ENCODE measurements around the gene ZNF580.
A peak's percentile ranks its signal among the peaks of the same experiment; 100 is the strongest.

ZNF580 gene, protein sequence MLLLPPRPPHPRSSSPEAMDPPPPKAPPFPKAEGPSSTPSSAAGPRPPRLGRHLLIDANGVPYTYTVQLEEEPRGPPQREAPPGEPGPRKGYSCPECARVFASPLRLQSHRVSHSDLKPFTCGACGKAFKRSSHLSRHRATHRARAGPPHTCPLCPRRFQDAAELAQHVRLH

DNA sequence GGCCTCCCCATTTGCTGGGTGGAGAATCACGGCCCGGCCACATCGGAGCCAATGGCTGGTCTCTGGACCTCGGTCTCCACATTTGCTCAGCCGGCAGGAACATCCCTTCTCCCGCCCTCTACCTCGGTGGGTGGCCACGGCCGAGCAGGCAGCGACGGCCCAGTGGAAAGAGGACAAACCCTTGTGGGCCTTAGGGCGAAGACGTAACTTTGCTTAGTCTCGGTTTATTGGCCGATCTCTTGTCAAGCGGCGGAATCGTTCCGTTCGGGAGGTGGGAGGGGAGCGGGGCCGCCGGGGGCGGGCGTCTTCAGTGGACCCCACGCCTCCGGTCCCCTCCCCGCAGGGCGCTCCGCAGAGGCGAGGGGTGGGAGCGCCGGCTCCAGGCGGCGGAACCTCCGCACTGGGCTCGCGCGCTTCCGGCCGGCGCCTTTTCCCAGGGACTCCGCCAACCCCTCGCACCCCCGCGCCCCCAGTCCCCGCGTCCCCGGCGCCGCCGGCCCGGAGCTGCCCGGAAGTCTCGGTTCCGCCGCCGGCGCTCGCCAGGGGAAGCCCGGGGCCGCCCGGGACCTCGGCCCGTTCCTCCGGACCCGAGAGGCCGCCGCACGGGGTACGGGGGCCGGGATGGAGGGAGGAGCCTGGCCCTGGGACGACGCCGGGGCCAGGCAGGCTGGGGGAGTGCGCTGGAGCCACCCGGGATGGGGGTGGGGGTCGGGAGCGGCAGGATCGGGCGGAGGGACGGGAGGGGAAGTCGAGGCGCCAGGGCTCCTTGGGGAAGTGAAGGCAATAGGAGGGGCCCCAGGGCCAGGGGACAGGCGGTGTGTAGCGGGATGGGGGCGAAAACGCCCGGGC, at the start of gene ZNF580:
Gene ZNF580, plus strand, starts transcription at position 426 of the 849 bp plus-strand sequence. CDS start 1,507 bp downstream, outside the sequence.
- peak; percentile 61 to 78 for DNase-seq

DNA sequence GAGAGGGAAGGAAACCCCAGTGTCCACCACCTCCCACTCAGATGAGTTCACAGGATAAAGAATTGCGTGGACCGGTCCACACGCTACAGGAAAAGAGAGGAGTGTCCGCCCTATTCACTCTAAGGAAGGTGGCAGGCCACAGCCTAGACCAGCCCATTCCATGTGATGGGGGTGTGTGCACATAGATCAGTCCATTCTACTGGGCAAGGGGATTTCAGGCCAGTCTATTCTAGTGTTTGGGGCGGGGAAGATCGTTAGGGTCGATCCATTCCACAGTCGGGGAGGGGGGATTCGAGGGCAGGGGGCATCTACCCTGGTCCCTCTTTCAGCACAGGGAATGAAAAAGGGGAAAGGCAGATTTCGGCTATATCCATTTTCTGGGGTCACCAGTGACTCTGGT, 49.2 kb upstream of the ZNF580 start:
- peak in 1 of 2 experiments; percentile 25 for DNase-seq

DNA sequence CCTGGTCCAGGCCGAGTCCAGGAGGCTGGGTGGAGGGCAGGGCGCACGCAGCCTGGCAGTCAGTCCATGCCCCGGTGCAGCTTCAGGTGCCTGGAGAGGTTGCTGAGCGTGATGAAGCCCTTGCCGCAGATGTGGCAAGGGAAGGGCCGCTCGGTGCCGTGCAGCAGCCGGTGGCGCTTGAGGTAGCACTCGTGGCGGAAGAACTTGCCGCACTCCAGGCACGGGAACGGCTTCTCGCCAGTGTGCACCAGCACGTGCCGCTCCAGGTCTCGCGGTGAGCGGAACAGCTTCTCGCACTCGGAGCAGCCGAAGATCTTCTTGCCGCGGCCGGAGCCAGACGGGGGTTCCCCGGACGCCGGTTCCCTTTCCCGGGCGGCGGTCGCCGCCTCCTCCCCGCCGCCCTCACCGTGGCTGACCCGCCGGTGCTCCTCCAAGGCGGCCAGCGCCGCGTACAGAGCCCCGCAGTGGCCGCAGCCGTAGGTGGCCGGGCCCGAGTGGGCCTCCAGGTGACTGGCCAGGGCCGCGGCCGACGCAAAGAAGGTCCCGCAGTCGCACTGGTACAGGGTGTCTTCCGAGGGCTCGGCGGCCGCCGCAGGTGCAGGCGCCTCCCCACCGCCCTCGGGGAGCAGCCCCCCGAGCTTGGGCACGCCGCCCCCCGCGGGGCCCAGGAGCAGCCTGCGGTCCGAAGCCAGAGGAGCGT, 48.3 kb upstream of the ZNF580 start:
- DNase-seq = no peak

DNA sequence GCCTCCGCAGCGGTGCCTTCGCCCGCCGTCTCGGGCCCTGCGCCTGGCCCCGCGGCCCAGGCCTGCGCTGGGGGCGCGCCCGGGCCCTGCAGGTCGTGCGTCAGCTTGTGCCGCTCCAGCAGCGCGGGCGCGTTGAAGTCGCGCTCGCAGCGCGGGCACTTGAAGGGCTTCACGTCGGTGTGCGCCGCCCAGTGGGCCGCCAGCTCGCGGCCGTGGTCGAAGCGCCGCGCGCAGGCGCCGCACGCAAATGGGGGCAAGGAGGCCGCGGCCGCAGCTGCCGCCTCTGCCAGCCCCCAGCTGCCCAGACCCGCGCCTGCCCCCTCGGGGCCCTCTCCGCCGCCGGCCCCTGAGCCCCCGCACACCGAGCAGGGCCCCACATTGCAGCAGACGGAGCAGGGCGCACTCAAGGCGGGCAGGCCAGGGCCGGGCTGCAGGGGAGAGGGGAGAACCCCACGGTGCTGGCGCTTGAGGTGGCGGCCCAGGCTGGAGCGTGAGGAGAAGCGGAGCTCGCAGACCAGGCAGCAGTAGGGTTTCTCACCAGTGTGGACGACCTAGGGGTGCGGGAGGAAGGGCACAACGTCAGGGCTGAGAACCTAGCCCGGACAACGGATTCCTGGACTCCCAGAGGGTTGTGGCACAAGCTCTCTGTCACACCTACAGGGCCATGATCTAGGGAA, 47.6 kb upstream of the ZNF580 start:
- DNase-seq = no peak

DNA sequence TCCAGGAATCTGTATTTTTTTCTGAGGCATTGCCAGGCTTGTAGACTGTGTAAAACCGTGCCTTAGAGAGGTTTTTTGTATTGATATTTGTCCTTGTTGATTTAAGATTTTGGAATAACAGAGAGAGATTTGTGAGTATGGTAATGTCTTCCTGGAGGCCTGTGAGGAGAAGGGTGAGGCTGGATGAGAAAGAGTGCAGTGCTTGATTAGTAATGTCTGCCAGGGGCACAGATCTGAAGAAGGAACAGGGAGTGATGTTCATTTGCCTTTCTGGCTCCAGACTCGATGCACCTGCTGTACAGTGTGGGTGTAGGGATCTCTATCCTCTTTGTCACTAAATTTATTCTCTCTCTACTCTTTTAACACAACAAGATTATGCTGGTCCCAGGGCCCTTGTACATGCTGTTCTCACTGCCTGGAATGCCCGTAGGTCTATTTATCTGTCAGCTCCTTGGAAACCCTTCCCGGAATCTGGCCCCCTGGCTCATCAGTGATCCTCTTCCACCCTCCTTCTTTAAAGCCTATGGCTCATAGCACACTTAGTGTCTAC, 45.7 kb upstream of the ZNF580 start:
- no peak for DNase-seq

DNA sequence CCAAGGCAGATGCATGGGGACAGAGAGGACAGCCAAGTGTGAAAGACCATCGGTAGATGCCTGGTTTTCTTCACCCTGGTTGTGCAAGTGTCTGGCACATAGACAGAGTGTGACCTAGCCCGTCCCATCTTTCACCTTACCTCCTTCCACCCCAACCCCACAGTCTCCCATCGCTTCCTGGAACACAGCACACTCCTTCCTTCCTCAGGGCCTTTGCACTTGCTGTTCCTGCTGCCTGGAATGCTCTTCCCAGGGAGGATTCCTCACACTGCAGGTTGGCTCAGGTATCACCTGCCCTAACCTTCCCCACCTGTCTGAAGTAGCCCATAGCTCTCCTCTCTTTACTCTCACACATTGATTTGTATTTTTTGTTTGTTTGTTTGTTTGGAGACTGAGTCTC, 44.5 kb upstream of the ZNF580 start:
- DNase-seq = no peak

DNA sequence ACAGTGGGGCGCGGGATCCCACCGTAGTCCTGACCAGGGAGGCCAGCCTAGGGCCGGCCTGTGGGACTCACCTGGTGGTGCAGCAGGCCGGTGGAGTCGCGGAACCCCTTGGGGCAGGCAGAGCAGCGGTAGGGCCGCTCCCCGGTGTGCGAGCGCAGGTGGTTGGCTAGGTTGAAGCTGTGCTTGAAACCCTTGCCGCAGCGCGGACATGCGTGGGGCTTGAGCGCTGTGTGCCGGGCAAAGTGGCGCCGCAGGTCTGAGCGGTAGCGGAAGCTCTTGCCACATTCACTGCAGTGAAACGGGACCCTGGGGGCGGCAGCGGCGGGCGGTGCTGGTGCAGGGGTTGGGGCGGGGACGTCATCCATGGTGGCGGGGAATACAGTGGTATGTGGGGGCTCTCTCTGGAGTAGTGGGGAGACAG, 43.3 kb upstream of the ZNF580 start:
- DNase-seq = no peak

DNA sequence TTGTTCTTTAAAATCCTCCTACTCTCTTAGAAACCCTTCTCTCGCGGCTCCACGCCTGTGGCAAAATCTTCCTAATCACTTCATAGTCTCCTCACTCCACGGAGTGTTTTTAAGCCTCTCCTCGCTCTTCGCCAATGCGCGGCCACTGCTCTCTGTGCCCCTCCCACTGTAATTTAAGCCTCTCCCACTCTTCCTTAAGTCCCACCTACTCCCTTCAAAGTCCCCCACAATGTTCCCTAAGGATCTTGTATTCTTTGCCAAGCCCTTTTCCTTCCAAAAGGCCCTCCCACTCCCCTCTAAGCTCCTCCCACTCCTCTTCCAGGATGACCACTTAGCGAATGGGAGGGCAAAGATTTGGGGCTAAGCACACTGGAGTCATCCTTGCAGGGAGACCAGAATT, 42.8 kb upstream of the ZNF580 start:
- no peak for DNase-seq

DNA sequence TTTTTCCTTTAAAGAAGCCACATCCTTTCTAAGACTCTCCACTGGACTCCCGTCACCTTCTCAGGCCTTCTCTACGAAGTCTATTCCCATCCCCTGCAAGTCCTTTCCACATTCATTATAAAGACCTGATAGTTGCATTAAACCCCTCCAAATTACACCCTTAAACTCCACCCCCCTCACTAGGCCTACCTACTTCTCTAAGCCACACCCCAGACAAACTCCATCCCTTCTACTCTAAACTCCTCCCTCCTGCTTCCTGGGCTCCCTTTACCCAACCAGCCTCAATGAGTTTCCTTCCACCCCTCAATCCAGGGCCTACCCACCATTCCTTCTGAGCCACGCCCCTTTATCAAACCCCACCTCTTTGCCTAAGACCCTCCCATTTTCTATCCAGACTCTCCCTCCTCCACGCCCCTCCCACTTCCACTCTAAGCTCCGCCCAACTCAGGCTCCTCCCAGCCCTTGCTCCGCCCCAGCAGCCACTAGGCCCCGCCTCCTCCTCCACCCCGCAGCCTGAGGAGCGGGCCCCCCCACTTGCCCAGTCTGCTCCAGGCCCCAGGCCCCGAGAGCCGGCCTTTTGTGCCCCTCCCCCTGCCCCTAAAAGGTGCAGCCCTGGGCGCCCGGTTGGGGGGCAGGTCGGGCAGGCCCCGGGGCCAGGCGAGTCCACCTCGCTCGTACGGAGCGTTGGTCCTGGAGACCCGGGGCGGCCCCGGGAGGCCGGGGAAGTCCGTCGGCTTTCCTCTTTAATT, 41.9 kb upstream of the ZNF580 start:
- DNase-seq = peak; percentile 86 to 89

DNA sequence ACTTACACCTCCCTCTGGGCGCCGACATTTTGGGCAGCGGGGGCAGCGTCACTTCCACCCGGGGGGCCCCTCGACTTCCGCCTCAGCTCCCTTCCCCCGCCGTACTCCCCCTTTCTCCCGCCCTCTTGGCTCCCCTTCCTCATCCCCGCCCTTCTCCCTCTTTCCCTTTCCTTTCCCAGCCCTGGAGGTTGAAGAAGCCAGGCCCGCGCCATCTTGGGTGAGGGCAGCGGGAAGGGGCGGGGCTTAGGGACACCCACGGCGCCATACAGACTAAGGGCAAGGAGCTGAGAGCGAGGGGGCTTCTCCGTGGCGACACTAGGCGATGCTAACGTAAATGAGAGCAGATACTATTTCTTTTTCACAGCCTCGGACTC, 41.3 kb upstream of the ZNF580 start, which contains the start of gene FIZ1:
Gene FIZ1, minus strand, starts transcription at position 50 of the 374 bp plus-strand sequence. CDS start 1,652 bp downstream, outside the sequence.
- peak; percentile 99 to 100 for DNase-seq

DNA sequence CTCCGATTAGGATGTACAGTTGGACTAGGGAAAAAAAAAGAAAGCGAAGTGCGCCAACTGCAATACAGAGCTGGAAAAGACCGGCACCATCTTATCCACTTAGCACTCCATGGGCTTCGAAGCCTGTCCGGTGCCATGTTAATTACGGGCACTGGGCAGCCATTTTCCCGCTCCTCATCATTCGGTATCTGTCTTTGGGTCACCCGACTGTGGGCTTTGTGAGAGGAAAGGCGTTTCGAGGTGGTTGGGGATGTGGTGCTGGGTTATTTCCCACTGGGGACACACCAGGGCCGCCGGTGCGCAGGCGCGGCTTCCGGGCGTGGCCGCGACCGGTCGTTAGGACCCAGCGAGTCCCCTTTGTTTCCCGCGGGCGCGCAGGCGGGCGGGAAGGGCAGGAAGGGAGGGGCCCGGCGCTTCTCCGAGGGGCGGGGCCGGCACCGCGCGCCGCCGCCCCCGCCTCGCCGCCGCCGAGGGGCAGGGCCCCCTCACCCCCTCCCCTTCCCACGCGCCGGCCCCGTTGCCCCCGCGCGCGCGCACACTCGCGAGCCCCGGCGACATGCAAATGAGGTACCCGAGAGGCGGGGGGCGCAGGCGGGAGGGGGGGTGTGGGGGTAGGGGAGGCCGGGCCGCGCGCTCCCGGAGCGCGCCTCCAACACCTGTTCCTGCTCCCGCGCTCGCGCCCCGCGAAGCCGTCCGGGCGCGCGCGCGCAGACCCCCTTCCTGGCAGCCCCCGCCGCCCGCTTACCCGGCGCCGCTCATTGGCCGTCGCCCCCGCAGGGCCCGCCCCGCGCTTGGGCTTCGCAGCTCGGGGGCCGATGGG, 40.8 kb upstream of the ZNF580 start, which contains the start of gene ZNF524:
Gene ZNF524, plus strand, starts transcription at position 447 of the 820 bp plus-strand sequence. CDS start 1,825 bp downstream, outside the sequence.
- DNase-seq = peak; percentile 93 to 98

DNA sequence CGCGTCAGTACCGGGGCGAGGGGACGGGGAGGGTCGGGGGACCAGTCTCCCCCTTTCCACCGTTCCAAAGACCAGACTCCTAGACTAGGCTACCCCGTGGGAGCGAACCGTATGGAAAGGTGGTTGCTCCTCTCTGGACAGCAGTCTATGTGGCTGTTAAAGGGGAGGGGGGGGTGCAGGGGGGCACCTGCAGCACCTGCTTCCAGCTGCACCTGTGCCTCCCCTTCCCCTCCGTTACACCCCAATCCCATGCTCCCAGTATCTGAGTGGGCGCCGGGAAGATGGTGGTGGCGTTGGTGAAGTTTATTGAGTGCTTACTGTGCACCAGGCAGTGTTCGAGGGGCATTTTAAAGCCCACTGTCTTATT, 40.2 kb upstream of the ZNF580 start:
- no peak for DNase-seq

DNA sequence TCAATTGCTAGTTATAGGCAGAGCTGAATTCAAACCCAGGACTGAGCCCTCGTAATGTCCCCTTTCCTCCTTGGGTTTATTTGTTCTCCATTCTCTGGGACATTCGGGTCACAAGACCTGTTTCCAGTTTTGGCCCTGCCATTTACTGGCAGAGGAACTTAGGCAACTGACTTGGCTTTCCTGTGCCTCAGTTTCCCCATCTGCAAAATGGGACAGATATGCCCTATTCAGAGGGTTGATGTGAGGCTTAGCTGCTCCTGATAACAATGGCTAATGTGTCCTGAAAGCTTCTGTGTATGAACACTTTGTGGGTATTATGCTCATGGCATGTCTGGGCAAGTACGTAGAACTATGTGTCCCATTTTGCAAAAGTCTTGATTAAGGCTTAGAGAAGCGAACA, 39.7 kb upstream of the ZNF580 start:
- no peak for DNase-seq

DNA sequence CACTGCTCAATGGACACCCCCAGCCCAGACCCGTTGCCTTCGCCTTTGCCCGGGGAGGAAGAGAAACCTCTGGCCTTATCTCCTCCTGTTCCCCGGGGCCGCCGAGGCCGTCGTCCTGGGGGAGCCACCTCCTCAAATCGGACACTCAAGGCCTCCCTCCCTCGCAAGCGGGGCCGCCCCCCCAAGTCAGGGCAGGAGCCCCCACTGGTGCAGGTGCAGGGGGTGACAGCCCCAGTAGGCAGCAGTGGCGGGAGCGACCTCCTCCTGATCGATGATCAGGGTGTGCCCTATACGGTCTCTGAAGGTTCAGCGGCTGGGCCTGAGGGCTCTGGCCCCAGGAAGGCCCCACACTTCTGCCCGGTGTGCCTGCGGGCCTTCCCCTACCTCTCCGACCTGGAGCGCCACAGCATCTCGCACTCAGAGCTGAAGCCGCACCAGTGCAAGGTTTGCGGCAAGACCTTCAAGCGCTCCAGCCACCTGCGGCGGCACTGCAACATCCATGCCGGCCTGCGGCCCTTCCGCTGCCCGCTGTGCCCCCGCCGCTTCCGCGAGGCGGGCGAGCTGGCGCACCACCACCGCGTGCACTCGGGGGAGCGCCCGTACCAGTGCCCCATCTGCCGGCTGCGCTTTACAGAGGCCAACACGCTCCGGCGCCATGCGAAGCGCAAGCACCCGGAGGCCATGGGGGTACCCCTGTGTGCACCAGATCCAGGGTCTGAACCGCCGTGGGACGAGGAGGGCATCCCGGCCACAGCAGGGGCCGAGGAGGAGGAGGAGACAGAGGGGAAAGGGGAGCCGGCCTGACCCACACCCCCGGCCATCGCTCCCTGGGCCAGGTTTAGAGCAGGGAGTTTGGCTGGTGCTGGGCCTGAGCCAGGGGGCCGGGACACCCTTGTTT, 38.4 kb upstream of the ZNF580 start:
- DNase-seq = no peak

DNA sequence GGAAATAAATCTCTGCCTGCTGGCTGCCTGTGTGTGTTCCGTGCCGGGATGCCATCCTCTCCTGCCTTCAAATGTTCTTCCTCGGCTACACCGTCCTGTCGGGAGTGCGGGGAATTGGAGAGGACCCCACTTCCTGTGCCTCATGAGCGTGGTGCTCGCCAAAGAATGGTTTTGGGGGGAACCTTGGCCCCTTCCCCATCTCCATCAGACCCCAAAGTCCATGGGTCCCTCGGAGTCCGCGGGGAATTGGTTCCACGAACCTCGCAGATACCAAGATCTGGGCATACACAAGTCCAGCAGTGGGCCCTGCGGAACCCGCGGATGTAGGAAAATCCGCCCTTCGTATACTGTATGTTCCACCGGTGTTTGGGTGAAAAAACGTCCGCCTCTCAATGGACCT, 37.7 kb upstream of the ZNF580 start:
- DNase-seq = no peak

DNA sequence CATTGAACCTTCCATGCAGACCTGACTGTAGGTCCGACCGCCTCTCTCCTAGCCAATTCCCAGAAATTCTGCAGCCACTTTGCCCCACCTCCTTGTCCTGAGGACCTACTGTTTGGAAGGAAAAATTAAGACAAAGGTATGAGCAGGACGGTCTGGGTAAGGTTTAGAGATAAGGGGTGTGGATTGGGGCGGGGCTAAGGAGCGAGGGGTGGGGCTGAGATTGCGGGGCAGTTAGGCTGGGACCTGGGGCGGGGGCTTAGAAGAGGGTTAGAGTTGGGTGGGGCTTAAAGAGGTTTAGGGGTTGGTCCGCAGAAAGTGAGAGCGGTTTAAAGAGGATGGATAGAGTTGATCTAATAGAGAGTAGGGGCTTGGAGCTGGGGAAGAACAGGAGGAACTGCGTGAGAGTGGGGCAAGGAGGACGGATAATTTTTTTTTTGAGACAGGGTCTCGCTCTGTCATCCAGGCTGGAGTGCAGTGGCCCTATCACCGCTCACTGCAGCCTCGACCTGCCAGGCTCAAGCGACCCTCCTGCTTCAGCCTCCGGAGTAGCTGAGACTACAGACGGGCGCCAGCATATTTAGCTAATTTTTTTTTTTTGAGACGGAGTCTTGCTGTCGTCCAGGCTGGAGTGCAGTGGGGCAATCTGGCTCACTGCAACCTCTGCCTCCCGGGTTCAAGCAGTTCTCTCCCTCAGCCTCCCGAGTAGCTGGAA, 37.1 kb upstream of the ZNF580 start:
- DNase-seq = no peak

DNA sequence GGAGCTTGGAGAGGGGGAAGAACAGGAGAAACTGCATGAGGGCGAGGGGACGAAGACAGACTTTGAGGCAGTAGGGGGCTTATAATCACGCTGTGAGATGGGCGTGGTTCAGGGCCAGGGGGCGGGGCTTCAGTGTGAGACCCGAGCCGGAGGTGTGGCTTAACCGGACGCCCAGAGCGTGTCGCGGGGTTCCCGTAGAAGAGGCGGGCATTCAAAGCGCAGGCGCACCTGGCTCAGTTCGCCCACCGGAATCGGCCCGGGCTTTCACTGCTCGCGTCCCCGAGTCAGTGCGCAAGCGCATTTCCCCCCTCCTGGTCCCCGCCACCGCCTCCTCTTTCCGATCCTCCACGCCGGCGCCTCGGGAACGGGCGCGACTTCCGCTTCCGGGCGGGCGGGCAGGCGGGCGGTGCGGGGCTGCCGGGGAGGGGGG, 35.6 kb upstream of the ZNF580 start:
- peak; percentile 99 to 100 for DNase-seq

DNA sequence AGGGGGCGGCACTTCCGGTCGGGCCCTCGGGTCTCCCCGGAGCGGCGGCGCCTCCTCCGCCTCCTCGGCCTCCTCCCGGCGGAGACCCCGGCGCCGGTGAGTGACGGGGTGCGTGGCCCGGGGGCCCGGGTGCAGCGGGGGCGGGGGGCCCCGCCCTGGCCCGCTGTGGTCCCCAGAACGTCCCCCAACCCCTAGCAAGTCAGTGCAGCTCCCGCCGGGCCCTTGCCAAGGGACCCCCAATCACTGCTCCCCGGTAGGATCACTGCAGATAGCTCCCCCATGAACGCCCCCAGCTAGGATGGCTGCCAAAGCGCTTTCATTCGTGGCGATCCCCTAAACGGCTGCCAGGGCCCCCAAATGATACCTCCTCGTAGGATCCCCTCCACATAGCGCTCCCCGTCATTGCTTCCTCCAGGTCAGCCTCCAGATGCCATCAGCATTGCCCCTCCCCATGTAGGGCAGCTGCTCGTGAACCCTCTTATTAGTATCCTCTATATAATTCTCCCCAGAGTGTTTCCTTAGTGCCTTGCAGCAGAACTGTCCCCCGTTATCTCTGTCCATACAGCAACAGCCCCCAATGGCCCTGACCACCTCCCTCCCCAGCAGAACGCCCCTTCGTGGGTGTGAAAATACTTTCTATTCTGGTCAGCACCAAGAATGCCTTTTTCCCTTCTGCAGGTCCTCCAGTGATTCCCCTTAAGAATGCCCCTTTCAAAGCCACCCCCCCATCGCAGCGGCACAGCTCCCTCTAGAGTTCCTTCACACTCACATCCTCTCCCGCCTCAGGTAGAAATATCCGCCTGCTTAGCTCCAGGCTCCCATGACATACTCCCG, 34.9 kb upstream of the ZNF580 start, which contains the start of gene ZNF865:
Gene ZNF865, plus strand, starts transcription at position 11 of the 834 bp plus-strand sequence. CDS start 7,972 bp downstream, outside the sequence.
- DNase-seq = peak; percentile 59 to 82

Measured in NCI-H1930 (cell line).